ENCODE data around the gene MARK1. TPM values are rescaled to one million over a fixed set of nuclear protein-coding genes. Genes with fewer than 3 reads are reported as not detected.

MARK1 gene
- total and polyA plus RNA-seq, 10 of the 15 experiments (the other 5 are each of a cell fraction or from before 2014, with no cell fraction given) = 0.02 to 0.67 (median 0.12) TPM; not detected in 6

GRCh38 chr1:220694866-220695382 is 167.0 kb downstream of the MARK1 start (continued):
- TF ChIP-seq, protein P1, sequence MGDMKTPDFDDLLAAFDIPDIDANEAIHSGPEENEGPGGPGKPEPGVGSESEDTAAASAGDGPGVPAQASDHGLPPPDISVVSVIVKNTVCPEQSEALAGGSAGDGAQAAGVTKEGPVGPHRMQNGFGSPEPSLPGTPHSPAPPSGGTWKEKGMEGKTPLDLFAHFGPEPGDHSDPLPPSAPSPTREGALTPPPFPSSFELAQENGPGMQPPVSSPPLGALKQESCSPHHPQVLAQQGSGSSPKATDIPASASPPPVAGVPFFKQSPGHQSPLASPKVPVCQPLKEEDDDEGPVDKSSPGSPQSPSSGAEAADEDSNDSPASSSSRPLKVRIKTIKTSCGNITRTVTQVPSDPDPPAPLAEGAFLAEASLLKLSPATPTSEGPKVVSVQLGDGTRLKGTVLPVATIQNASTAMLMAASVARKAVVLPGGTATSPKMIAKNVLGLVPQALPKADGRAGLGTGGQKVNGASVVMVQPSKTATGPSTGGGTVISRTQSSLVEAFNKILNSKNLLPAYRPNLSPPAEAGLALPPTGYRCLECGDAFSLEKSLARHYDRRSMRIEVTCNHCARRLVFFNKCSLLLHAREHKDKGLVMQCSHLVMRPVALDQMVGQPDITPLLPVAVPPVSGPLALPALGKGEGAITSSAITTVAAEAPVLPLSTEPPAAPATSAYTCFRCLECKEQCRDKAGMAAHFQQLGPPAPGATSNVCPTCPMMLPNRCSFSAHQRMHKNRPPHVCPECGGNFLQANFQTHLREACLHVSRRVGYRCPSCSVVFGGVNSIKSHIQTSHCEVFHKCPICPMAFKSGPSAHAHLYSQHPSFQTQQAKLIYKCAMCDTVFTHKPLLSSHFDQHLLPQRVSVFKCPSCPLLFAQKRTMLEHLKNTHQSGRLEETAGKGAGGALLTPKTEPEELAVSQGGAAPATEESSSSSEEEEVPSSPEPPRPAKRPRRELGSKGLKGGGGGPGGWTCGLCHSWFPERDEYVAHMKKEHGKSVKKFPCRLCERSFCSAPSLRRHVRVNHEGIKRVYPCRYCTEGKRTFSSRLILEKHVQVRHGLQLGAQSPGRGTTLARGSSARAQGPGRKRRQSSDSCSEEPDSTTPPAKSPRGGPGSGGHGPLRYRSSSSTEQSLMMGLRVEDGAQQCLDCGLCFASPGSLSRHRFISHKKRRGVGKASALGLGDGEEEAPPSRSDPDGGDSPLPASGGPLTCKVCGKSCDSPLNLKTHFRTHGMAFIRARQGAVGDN (IDR thresholded peaks at IDR 0.05) = no peak
- TF ChIP-seq PML (IDR thresholded peaks at IDR 0.05; ENCODE audit: low read length) (no peak), SRF (IDR thresholded peaks at IDR 0.05; ENCODE audit: low read depth in 2 of 2, low read length in 2 of 2) (no peak), WRNIP1 (IDR thresholded peaks at IDR 0.05; ENCODE audit: borderline replicate concordance, low read depth, low read length) (no peak), POLR2AphosphoS5 (IDR thresholded peaks at IDR 0.05; ENCODE audit: low read length) (no peak), LARP7 (IDR thresholded peaks at IDR 0.05) (no peak)
- TF ChIP-seq, protein P2, sequence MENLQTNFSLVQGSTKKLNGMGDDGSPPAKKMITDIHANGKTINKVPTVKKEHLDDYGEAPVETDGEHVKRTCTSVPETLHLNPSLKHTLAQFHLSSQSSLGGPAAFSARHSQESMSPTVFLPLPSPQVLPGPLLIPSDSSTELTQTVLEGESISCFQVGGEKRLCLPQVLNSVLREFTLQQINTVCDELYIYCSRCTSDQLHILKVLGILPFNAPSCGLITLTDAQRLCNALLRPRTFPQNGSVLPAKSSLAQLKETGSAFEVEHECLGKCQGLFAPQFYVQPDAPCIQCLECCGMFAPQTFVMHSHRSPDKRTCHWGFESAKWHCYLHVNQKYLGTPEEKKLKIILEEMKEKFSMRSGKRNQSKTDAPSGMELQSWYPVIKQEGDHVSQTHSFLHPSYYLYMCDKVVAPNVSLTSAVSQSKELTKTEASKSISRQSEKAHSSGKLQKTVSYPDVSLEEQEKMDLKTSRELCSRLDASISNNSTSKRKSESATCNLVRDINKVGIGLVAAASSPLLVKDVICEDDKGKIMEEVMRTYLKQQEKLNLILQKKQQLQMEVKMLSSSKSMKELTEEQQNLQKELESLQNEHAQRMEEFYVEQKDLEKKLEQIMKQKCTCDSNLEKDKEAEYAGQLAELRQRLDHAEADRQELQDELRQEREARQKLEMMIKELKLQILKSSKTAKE (IDR thresholded peaks at IDR 0.05; ENCODE audit: low read depth, poor library complexity, severe bottlenecking) = no peak
- TF ChIP-seq, protein P3, sequence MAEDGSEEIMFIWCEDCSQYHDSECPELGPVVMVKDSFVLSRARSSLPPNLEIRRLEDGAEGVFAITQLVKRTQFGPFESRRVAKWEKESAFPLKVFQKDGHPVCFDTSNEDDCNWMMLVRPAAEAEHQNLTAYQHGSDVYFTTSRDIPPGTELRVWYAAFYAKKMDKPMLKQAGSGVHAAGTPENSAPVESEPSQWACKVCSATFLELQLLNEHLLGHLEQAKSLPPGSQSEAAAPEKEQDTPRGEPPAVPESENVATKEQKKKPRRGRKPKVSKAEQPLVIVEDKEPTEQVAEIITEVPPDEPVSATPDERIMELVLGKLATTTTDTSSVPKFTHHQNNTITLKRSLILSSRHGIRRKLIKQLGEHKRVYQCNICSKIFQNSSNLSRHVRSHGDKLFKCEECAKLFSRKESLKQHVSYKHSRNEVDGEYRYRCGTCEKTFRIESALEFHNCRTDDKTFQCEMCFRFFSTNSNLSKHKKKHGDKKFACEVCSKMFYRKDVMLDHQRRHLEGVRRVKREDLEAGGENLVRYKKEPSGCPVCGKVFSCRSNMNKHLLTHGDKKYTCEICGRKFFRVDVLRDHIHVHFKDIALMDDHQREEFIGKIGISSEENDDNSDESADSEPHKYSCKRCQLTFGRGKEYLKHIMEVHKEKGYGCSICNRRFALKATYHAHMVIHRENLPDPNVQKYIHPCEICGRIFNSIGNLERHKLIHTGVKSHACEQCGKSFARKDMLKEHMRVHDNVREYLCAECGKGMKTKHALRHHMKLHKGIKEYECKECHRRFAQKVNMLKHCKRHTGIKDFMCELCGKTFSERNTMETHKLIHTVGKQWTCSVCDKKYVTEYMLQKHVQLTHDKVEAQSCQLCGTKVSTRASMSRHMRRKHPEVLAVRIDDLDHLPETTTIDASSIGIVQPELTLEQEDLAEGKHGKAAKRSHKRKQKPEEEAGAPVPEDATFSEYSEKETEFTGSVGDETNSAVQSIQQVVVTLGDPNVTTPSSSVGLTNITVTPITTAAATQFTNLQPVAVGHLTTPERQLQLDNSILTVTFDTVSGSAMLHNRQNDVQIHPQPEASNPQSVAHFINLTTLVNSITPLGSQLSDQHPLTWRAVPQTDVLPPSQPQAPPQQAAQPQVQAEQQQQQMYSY (CRISPR knock-in tag; IDR thresholded peaks at IDR 0.05) = no peak

All from GM12878 (cell line).